GM18517 (cell line): ENCODE results near the gene RBKS.

ENCODE experiments used
- ATAC-seq: cut with Tn5 transposase; IDR thresholded peaks from one replicate; pipeline ENCODE4 v1.9.1; 2021; ENCODE audit warnings: mild to moderate bottlenecking, moderate library complexity; ENCODE audit not compliant: unreplicated experiment

RBKS gene

DNA sequence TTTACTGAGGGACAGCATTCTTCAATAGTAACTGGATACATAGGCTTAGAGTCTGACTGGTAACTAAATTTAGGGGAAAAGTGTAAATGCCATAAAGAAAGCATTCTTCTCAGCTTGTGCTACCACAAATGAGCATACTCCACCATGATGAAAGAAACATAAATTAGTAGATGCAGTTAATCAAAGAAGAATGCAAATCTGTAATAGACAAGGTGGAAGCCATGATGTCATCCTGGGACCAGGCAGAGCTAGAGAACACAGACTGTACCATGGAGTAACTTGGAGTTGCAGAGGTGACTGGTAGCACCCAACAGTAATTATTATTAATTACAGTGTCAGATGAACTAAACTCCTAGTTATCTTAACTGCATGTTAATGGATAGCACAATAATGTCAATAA lies 51.7 kb downstream of the RBKS start:
- no peak for ATAC-seq

DNA sequence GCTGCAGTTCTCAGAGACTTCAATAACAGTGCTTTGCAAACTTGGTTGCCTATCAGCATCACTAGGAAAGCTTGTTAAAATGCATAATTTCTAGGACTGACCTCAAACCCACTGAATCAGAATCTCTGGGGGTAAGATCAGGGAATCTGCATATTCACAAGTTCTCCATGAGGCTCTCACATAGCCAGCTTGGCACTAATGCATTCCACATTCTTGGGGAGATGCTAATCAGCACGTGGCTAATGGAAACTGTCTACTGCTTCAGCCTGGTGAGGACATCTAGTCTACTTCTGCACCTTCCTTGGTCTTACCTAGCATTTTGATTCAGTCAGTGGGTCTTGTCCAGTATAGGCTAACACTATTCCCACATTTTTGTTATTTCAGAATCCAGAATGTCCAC lies 56.3 kb downstream of the RBKS start:
- no peak for ATAC-seq

DNA sequence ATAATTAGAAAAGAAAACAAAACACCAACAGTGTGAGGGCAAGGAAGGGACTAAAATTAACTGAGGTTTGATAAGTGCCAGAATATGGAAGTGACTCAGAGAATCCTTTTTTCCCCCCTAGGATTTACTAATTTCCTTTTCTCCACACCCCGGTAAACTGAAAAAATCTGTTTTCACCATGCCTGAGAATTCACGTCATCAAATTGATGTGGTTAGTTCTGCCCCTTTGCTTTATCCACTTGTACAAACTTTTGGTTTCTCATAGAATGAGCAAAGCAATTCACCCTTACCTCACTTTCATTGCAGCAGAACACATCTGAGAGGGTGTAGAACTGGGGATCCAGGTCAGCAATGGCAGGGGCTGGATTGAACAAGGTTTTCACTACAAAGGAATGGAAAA lies 57.8 kb downstream of the RBKS start:
- ATAC-seq = no peak

DNA sequence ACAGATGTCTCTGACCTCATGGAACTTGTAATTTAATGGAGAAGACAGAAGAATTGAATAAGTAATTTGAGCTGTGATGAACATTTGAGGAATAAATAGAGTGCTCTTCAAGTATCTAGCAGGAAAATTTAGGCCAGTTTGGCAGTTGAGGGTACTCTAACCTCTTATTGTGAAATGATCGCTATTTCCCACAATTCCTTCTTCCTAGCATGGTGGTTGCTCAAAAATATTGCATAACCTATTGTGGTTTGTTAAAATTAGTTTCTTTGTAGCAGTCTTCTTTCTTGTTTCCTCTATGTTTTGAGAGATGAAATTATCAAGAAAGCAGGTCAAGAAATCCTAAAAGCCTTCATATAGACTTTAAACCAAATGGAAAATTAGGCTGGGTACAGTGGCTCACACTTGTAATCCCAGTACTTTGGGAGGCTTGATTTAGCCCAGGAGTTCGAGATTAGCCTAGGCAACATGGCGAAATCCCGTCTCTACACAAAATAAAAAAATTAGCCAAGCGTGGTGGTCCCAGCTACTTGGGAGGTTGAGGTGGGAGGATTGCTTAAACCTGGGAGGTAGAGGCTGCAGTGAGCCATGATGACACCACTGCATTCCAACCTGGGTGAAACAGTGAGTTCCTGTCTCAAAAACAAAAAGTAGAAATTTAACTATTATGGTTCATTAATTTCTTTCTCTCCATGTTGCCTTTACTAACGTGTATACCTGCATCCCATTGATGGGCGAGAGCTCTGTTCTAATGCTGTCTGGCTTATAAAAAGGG lies 58.7 kb downstream of the RBKS start:
- no peak for ATAC-seq

DNA sequence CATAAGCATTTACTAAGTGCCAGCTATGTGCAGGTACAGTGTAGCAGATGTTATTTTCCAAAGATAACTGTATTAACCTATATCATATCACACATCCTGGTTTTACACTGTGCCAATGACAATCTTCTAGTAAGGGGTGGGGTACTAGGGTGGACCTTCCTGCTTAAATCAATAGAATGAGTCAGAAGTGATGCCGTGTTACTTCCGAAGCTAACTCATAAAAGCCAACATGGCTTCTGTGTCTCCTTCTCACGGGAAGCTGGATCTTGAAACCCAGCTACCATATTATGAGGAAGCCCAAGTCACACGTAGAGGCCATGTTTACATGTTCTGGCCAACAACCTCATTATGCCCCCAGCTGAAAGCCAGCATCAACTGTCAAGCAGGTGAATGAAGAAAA lies 59.5 kb downstream of the RBKS start:
- no peak for ATAC-seq

DNA sequence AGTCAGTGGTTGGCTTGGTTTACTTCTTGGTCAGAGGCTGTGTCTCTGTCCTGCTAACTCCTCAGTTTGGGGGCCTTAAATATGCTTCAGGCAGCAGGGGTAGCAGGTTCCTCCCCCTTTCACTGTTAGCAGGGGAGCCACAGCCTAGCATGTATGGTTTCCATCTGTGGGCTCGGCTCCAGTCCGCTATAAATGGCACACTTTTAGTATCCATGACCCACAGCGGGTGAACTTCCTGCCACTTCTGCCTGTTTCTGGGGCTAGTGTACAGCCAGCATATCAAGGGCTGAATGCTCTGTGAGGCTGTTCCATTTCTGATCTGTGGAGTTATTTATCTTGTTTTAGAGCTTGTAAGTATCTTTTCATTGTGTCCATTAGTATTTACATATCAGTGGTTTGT lies 60.4 kb downstream of the RBKS start:
- no peak for ATAC-seq

DNA sequence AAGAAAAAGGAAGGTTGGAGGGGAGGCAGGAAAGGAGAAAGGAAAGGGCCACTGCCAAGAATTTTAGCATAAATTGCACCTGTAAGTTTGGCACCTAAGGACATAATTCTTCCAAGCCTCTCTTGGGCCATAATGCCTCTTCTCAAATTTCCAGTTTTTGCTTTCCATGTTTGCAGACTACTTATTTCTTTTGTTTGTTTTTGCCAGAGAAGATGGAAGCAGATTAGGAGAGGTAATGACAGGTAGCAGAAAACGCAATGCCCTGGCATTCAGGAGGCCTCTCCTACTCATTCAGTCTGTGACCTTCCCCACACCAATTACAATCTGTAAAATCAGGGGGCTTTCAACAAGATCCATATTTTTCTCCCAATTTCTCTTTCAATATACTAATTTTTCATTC lies 61.9 kb downstream of the RBKS start:
- ATAC-seq = no peak

DNA sequence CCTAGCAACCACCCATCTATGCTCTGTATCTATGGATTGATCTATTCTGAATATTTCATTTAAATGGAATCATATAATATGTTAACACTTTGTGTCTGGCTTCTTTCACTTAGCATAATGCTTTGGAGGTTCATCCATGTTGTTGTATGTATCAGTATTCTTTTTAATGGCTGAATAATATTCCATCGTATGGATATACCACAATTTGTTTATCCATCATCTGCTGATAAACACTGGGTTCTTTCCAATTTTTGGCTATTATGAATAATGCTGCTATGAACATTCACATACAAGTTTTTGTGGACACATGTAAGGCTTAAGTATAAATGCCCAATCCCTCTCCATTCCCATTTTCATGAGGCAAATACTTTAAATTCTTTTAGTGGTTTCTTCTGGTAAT lies 65.8 kb downstream of the RBKS start:
- ATAC-seq = no peak

DNA sequence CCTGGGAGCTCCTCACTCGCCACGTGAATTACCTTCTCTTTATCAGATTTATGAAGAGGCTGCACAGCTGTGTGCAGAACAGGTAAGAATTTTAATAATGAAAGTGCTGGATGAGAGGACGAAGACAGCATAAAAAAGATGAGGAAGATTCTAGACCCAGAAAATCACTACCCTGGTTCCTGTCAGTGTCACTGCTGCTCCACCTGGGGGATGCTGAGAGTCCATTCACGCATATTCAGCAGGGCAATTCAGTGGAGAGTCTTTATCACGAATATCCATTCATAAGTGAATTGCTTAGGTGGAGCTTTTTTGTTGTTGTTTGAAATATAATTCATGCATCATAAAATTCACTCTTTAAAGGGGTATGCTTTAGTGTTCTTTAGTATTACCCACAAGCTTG lies 66.6 kb downstream of the RBKS start:
- no peak for ATAC-seq

DNA sequence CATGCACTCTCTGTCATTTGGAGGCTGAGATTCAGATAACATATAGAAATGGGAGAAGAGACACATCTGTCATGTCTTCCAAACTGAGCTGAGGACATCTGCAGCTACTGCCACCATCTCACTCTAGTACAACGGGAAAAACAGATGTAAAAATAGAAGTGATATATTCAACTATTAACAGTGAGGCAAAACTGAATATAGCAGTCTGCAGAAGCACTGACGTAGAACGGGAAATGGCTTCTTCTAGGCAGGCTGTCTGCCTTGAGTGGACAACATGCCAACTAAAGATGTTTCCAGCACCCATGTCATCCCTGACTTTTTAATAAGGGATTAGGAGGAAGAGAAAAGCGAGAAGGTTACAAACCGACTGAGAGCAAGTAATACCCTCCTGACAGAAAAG lies 67.1 kb downstream of the RBKS start:
- no peak for ATAC-seq

DNA sequence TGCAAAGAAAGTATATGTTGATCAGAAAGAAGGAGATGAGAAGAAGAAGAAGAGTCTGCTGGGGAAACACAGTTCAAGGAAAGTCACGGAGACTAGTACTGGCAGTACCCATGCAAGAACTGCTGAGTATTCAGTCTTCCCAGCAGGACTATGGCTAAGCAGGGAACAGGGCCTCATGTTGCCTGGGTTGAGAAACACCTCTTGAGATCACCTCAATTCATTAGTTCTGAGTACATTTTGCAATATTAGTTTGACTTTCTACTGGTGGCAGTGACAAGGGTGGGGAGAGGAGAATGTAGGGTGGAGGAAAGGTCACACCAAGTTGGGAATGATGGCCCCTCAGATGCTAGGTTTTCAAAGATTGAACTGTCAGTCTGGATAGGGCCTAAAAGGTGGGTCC lies 68.1 kb downstream of the RBKS start:
- ATAC-seq = no peak

DNA sequence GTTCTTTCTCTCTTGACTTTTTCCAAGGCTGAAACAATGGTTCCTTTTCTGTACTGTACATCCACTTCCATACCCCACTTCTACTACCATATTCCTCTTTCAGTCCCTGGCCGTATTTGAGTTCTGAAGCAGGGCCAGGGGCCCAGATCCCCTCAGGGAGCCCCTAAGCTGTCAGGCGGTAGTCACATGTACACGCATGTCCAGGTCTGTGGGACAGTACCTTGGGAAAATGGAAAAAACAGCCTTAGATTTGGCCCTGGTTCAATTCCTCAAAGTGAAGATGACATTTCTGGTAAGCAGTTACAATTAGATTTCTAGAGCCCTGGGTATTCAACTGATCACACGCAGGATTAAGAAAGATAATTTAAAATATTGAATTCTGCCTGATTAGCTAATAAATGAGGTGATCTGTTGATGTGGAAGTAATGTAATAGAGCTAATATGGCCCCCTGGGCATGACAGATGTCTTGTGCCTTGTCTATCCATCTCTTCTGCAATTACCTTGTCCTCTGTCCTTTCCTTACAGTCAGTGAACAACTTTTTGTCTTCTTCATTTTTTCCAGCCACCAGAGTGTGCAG lies 74.2 kb downstream of the RBKS start:
- ATAC-seq = no peak

DNA sequence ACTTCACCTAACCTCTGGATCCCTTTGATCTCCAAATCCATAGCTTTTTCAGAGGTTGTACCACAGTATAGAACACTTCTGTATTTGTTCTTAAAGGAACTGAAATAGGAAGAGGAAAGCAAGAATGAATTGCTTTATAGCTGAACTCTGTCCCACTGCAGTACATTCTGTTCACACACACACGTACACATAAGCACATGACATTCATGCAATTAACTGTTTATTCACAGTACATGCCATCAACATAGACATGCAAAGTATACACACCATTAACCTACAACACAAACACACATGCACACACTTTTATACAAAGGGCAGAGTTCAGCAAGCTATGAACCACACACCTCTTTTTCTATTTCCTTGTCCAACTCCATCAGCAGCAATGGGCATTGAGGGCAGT lies 75.4 kb downstream of the RBKS start:
- ATAC-seq = no peak

DNA sequence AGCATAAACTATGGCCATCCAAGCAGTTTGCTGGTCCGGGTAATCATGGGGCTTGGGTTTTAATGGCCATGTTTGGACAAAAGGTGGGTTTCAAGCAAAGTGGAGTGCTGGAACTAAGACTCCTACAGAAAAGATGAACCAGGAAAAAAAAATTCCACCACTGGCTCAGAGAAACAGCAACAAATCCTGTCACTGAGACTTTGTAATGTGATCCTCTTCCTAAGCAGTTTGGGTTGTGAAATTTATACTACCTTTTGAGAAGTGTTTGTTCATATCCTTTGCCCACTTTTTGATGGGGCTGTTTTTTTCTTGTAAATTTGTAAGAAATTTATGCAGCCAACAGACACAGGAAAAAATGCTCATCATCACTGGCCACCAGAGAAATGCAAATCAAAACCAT lies 78.4 kb downstream of the RBKS start:
- ATAC-seq = no peak

DNA sequence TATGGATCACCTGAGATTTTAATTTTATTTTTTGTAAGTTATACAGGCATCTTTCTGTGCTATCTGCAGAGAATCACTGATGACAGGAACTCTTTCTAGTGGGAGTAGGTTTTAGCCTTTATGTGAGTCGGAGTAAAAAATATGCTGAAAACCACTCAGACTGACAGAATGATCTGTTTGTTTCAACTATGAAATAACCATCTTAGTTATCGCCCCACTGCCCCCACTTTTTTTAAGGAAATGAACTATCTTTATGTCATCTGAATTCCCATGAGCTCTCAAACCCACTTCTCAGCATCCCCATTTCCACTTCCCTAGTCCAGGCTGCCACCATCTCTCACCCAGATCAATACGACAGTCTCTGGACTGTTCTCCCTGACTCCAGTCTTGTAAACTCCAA lies 79.7 kb downstream of the RBKS start:
- no peak for ATAC-seq

DNA sequence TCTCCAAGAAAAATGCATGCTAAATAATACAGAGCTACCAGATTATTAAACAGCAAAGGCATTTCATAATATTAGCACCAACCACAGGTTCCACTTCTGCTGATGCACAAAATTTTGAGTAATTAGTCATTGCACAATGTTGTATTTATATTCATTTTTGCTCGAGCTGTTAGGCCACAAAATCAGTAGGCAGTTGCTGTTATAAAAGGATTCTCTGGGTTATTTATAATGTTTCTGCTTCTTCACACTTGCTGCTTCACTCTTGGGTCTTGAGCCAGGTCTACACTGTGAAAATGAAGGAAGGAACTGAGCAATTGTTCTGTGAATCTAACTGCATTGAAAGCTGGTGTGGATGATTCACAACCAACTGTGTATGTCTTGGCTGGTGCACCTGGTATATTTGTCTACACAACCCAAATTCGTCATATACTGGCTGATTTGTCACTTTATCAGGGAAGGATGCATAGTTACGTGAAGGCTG lies 80.4 kb downstream of the RBKS start:
- ATAC-seq = no peak

DNA sequence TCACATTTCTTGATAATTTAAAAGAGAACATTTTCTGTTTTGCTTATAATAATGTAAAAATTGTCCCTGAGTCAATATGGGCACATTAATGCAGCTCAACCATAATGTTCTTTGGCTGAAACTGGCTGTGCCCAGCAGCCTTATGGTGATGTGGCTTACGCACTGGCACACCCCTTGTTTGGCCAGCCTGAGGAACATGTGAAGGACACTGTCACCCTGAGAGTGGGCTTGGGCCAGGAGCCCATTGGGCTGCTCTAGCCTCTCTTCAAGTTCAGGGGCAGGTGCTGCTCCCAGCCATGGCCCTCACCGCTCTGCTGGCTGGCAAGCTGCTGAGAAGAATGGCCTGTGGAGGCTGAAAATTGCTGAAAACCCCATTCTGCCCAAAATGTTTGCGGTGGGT lies 81.2 kb downstream of the RBKS start:
- ATAC-seq = no peak

DNA sequence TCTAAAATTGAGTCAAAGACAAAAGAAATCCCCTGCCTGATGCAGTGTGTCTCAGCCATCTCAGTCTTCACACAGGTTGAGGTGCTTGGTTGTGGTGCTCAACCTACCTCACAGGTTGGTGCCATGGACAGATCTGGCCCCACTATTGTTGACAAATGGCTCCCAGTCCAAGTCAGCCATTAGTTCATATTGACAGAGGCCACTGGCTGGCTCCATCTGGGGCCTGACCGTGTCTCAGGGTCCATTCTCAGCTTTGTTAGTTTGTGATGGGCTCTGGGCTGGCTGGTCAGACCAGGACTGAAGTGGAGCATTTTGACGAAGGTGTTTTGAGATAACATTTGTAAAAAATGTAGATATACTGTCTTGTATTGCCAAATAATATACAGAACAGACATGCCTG lies 81.8 kb downstream of the RBKS start:
- no peak for ATAC-seq

DNA sequence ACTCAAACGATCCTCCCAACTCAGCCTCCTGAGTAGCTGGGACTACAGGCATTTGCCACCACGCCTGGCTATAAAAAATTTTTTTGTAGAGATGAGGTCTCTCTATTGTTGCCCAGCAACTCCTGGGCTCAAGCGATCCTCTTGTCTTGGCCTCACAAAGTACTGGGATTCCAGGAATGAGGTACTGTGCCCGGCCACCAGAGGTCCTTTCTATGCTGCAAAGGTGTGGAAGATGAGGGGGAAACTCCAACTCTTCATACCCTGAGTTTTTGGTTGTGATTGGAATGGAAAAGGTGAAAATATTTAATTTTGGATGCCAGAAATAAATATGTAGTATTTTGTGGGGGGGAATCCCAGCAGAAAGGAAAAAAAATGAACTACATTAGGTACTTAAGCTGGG lies 82.7 kb downstream of the RBKS start:
- ATAC-seq = no peak

DNA sequence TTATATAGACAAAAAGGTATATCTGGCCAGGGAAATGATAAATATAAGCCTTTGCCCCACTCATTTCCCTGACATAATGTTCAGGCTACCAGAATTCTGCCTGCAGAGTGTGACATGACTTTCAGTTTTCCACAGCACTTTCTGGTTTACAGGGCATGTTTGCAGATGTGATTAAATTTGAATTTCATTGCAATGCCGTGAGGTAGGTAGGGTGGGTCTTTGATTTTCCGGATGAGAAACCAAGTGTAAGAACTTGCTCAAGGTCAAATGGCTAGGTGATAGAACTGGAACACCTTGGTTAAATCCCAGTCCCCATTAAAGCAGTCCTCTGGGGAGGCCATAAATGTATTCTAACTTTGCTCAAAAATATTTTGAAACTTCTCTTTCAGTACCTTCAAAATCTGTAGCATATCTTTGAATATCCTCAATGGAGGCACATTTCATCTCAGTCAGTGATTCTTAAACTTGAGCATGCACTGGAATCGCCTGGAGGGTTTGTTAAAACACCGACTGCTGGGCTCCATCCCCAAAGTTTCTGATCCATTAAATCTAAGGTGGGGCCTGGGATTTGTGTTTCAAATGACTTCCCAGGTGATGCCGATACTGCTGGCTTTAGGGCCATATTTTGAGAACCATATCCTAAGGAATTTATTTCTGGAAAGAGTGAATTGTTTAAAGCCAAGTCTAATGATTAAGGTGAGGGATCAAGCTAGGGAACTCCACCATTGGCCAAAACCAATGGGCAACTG lies 83.7 kb downstream of the RBKS start:
- ATAC-seq = no peak

DNA sequence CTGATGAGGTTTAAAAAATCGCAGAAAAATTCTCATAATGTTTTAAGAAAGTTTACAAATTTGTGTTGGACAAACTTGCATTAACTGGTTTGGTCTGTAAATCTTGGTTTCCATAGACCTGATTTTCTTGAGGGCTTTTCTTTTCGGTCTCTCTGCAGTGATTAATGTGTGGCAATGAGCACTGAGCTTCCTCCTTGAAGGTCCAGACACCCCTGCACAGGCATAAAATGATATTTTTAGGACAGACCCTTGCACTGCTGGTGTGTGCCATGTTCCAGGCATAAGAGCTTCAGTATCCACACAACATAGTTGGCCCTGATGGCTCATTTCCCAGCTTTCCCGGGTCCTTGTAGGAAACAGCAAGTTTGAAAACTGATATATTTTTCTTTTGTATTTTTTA lies 85.0 kb downstream of the RBKS start:
- no peak for ATAC-seq

DNA sequence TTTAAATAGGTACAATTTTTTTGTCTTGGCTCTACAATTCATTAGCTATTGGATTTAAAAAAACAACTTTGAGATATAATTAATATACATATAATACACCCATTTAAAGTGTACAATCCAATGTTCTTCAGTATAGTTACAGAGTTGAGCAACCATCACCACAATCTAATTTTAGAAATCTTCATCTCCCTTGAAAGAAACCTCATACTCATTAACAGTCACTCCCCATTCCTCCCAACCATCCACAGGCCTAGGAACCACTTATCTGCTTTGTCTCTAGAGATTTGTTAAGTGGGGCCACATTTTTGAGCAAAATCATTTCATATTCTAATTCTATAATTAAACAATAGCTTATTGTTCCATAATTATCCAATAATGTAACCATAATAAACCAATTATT lies 86.0 kb downstream of the RBKS start:
- ATAC-seq = no peak
